ENCODE data around the gene RGS6.

Gene RGS6

DNA sequence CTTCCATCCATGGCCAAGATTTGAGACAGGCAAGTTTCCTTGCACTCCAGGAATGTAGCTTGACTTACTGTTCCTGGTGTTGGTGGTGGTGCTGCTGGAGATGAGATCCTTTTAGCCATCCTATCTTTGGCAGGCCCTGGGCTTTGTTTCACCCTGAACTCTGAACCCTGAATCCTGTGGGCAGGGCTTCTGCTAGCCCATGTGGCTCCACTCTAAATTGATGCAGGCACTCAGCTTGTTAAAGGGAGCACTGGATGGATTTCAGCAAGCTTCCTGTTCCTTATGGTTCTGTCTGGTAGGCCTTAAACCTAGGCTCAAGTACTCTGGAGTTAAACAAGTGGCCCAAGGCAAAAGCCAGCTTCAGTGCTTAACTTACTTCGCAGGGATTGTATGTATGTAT, 138.2 kb downstream of the RGS6 start:
- Histone ChIP-seq H3K4me1 (ENCODE audit: insufficient read depth, low read length, severe bottlenecking) (no peaks in the 10 kb centered on the region), H3K4me2 (ENCODE audit: low read length) (no peak overlapping the region), H3K79me2 (ENCODE audit: insufficient read depth, low read length) (no peaks in the 10 kb centered on the region), H3K9me2 (ENCODE audit: low read depth, low read length) (no peaks in the 10 kb centered on the region), H3K4me3 (ENCODE audit: low read depth, low read length, poor library complexity, severe bottlenecking) (no peak overlapping the region), H3K36me3 (ENCODE audit: insufficient read depth, low read length) (no peaks in the 10 kb centered on the region), H4K20me1 (ENCODE audit: insufficient read depth, low read length) (no peaks in the 10 kb centered on the region), H3K9me3 (ENCODE audit: low read length) (no peaks in the 10 kb centered on the region), H3K9ac (ENCODE audit: low read length) (no peak overlapping the region), H3K27me3 (ENCODE audit: insufficient read depth, low read length) (no peaks in the 10 kb centered on the region), H2AFZ (ENCODE audit: low read length) (no peak overlapping the region), H3F3A (ENCODE audit: insufficient read depth, low read length) (no peaks in the 10 kb centered on the region), H3K27ac (ENCODE audit: low read depth, low read length, poor library complexity, severe bottlenecking) (no peak overlapping the region)
- TF ChIP-seq EZH2 (IDR thresholded peaks at IDR 0.05; ENCODE audit: borderline replicate concordance, low read length): no peak
- TF ChIP-seq, protein P1, sequence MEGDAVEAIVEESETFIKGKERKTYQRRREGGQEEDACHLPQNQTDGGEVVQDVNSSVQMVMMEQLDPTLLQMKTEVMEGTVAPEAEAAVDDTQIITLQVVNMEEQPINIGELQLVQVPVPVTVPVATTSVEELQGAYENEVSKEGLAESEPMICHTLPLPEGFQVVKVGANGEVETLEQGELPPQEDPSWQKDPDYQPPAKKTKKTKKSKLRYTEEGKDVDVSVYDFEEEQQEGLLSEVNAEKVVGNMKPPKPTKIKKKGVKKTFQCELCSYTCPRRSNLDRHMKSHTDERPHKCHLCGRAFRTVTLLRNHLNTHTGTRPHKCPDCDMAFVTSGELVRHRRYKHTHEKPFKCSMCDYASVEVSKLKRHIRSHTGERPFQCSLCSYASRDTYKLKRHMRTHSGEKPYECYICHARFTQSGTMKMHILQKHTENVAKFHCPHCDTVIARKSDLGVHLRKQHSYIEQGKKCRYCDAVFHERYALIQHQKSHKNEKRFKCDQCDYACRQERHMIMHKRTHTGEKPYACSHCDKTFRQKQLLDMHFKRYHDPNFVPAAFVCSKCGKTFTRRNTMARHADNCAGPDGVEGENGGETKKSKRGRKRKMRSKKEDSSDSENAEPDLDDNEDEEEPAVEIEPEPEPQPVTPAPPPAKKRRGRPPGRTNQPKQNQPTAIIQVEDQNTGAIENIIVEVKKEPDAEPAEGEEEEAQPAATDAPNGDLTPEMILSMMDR (IDR thresholded peaks at IDR 0.05; ENCODE audit: low read length): no peak

- H3K4me2 ChIP-seq (ENCODE audit: low read length): no peak overlapping the region
- no peak overlapping the region for H3K27ac ChIP-seq (ENCODE audit: low read depth, low read length, poor library complexity, severe bottlenecking)
- H4K20me1 ChIP-seq (ENCODE audit: insufficient read depth, low read length): no peaks in the 10 kb centered on the region
- no peak for TF ChIP-seq EZH2 (IDR thresholded peaks at IDR 0.05; ENCODE audit: borderline replicate concordance, low read length)
- TF ChIP-seq, protein P1 (IDR thresholded peaks at IDR 0.05; ENCODE audit: low read length): no peak
- no peaks in the 10 kb centered on the region for H3K4me1 ChIP-seq (ENCODE audit: insufficient read depth, low read length, severe bottlenecking)
- no peaks in the 10 kb centered on the region for H3F3A ChIP-seq (ENCODE audit: insufficient read depth, low read length)
- H3K27me3 ChIP-seq (ENCODE audit: insufficient read depth, low read length): no peaks in the 10 kb centered on the region
- no peaks in the 10 kb centered on the region for H3K9me2 ChIP-seq (ENCODE audit: low read depth, low read length)
- no peaks in the 10 kb centered on the region for H3K36me3 ChIP-seq (ENCODE audit: insufficient read depth, low read length)
- no peak overlapping the region for H3K4me3 ChIP-seq (ENCODE audit: low read depth, low read length, poor library complexity, severe bottlenecking)
- no peak overlapping the region for H2AFZ ChIP-seq (ENCODE audit: low read length)
- H3K79me2 ChIP-seq (ENCODE audit: insufficient read depth, low read length): no peaks in the 10 kb centered on the region
- H3K9ac ChIP-seq (ENCODE audit: low read length): no peak overlapping the region
- no peaks in the 10 kb centered on the region for H3K9me3 ChIP-seq (ENCODE audit: low read length)
These were observed 143.6 kb downstream of the RGS6 start for GRCh38 chr14:72075649-72076334.

GRCh38 chr14:72081137-72081536, 148.9 kb downstream of the RGS6 start:
- H3K4me1 ChIP-seq (ENCODE audit: insufficient read depth, low read length, severe bottlenecking): no peaks in the 10 kb centered on the region
- TF ChIP-seq EZH2 (IDR thresholded peaks at IDR 0.05; ENCODE audit: borderline replicate concordance, low read length): no peak
- TF ChIP-seq, protein P1 (IDR thresholded peaks at IDR 0.05; ENCODE audit: low read length): no peak
- no peaks in the 10 kb centered on the region for H3K36me3 ChIP-seq (ENCODE audit: insufficient read depth, low read length)
- no peak overlapping the region for H3K9ac ChIP-seq (ENCODE audit: low read length)
- H3K27ac ChIP-seq (ENCODE audit: low read depth, low read length, poor library complexity, severe bottlenecking): no peak overlapping the region
- no peaks in the 10 kb centered on the region for H4K20me1 ChIP-seq (ENCODE audit: insufficient read depth, low read length)
- no peaks in the 10 kb centered on the region for H3K27me3 ChIP-seq (ENCODE audit: insufficient read depth, low read length)
- H3K9me3 ChIP-seq (ENCODE audit: low read length): no peaks in the 10 kb centered on the region
- no peak overlapping the region for H3K4me2 ChIP-seq (ENCODE audit: low read length)
- H2AFZ ChIP-seq (ENCODE audit: low read length): no peak overlapping the region
- no peaks in the 10 kb centered on the region for H3F3A ChIP-seq (ENCODE audit: insufficient read depth, low read length)
- no peak overlapping the region for H3K4me3 ChIP-seq (ENCODE audit: low read depth, low read length, poor library complexity, severe bottlenecking)
- H3K79me2 ChIP-seq (ENCODE audit: insufficient read depth, low read length): no peaks in the 10 kb centered on the region
- no peaks in the 10 kb centered on the region for H3K9me2 ChIP-seq (ENCODE audit: low read depth, low read length)

All from OCI-LY1 (cell line).